Tongue (tissue), 2 donors: ENCODE results near the gene BMP10. TPM values are rescaled to one million over a fixed set of nuclear protein-coding genes. Genes with fewer than 3 reads are reported as not detected.
A peak's percentile ranks its signal among the peaks of the same experiment; 100 is the strongest.
"Not testable (repeated sequence)": the region's sequence is repeated elsewhere in the genome, so short reads cannot be mapped to it uniquely, and the experiment has no call there.

Experiments used
- DNase-seq: peaks from one replicate; pipeline ENCODE4 v3.0.0-alpha.2; 2015
- total RNA-seq: library from RNA; depleted of rRNA; stranded (reverse); fragments of >200 nt; gene quantifications from one replicate; pipeline ENCODE4 v1.2.3, GENCODE V29; 2014

Gene BMP10
- total RNA-seq = not detected

- DNase-seq = no peak
These were observed at the start of gene BMP10 for GRCh38 chr2:68871159-68871764. Gene BMP10 (minus strand): TSS chr2:68871397. CDS start chr2:68871358, 39 bp downstream.

GRCh38 chr2:68920481-68921170 lies 49.4 kb upstream of the BMP10 start:
- DNase-seq = no peak

- DNase-seq = no peak
These were observed 47.3 kb upstream of the BMP10 start for GRCh38 chr2:68918497-68918896.

- DNase-seq = no peak
These were observed 46.0 kb upstream of the BMP10 start for GRCh38 chr2:68917034-68917718.

- no peak for DNase-seq
These were observed 45.0 kb upstream of the BMP10 start for GRCh38 chr2:68916226-68916625.

- no peak for DNase-seq
These were observed 44.2 kb upstream of the BMP10 start for GRCh38 chr2:68915393-68915792.

GRCh38 chr2:68913359-68913758 lies 42.2 kb upstream of the BMP10 start:
- DNase-seq = no peak

GRCh38 chr2:68912732-68913131 lies 41.5 kb upstream of the BMP10 start:
- no peak for DNase-seq

- no peak for DNase-seq
These were observed 40.9 kb upstream of the BMP10 start for GRCh38 chr2:68912111-68912510.

GRCh38 chr2:68911709-68912108 lies 40.5 kb upstream of the BMP10 start:
- DNase-seq = no peak

- no peak for DNase-seq
These were observed 40.0 kb upstream of the BMP10 start for GRCh38 chr2:68911246-68911645.

- DNase-seq = peak; percentile 87
These were observed 38.8 kb upstream of the BMP10 start for GRCh38 chr2:68909793-68910674.

- peak; percentile 59 for DNase-seq
These were observed 37.3 kb upstream of the BMP10 start for GRCh38 chr2:68908392-68908970.

- DNase-seq = no peak
These were observed 36.7 kb upstream of the BMP10 start for GRCh38 chr2:68907920-68908253.

GRCh38 chr2:68907232-68907919 lies 36.2 kb upstream of the BMP10 start:
- DNase-seq = no peak

- DNase-seq = no peak
These were observed 35.5 kb upstream of the BMP10 start for GRCh38 chr2:68906716-68907115.

- DNase-seq = no peak
These were observed 33.9 kb upstream of the BMP10 start for GRCh38 chr2:68905116-68905515.

GRCh38 chr2:68901561-68901960 lies 30.4 kb upstream of the BMP10 start:
- DNase-seq = no peak

GRCh38 chr2:68901199-68901514 lies 30.0 kb upstream of the BMP10 start:
- DNase-seq = no peak

GRCh38 chr2:68900496-68901198 lies 29.4 kb upstream of the BMP10 start:
- no peak for DNase-seq

- DNase-seq = not testable (repeated sequence)
These were observed 24.8 kb upstream of the BMP10 start for GRCh38 chr2:68895981-68896380.
